SK-N-SH treated with all-trans-retinoic acid at 6 μM for 48 hours (cell line): ENCODE measurements around the gene SMTNL1.

ENCODE experiments used
- BACH2 ChIP-seq: fragments of 250-450 bp; sonication (Bioruptor Pico); IDR thresholded peaks from 2 replicates; pipeline ENCODE4 v1.9.0; 2021; ENCODE audit warnings: mild to moderate bottlenecking, borderline replicate concordance
- ISL1 ChIP-seq: fragments of 250-450 bp; sonication (Bioruptor Pico); IDR thresholded peaks from 2 replicates; pipeline ENCODE4 v2.1.2; 2022; ENCODE audit warnings: mild to moderate bottlenecking, moderate library complexity
- RARB ChIP-seq: fragments of 250-450 bp; sonication (Bioruptor Pico); IDR thresholded peaks from 2 replicates; pipeline ENCODE4 v1.8.0; 2021; ENCODE audit warnings: mild to moderate bottlenecking, moderate library complexity
- TCF4 ChIP-seq: fragments of 250-450 bp; sonication (Bioruptor Pico); IDR thresholded peaks from 2 replicates; pipeline ENCODE4 v1.8.0; 2021; ENCODE audit warnings: mild to moderate bottlenecking, moderate library complexity, borderline replicate concordance
- TOX ChIP-seq: fragments of 250-450 bp; sonication (Bioruptor Pico); IDR thresholded peaks from 2 replicates; pipeline ENCODE4 v1.8.0; 2021; ENCODE audit warnings: mild to moderate bottlenecking, moderate library complexity, borderline replicate concordance
- ZFP3 ChIP-seq: fragments of 250-450 bp; sonication (Bioruptor Pico); IDR thresholded peaks from 2 replicates; pipeline ENCODE4 v1.5.0; 2020; ENCODE audit warnings: mild to moderate bottlenecking, moderate library complexity
- TF ChIP-seq, protein P1 (sequence below): fragments of 250-450 bp; sonication (Bioruptor Pico); IDR thresholded peaks from 2 replicates; pipeline ENCODE4 v1.8.0; 2020; ENCODE audit warnings: mild to moderate bottlenecking, moderate library complexity, borderline replicate concordance
- TF ChIP-seq, protein P2 (sequence below): fragments of 250-450 bp; sonication (Bioruptor Pico); IDR thresholded peaks from 2 replicates; pipeline ENCODE4 v1.5.1; 2020; ENCODE audit warnings: low read depth, mild to moderate bottlenecking, moderate library complexity
- TF ChIP-seq, protein P3 (sequence below): fragments of 250-450 bp; sonication (Bioruptor Pico); IDR thresholded peaks from 2 replicates; pipeline ENCODE4 v1.5.1; 2021; ENCODE audit warnings: mild to moderate bottlenecking, moderate library complexity
- TF ChIP-seq, protein P4 (sequence below): fragments of 250-450 bp; sonication (Bioruptor Pico); IDR thresholded peaks from 2 replicates; pipeline ENCODE4 v1.8.0; 2021; ENCODE audit warnings: low read depth, mild to moderate bottlenecking, moderate library complexity, borderline replicate concordance

DNA sequence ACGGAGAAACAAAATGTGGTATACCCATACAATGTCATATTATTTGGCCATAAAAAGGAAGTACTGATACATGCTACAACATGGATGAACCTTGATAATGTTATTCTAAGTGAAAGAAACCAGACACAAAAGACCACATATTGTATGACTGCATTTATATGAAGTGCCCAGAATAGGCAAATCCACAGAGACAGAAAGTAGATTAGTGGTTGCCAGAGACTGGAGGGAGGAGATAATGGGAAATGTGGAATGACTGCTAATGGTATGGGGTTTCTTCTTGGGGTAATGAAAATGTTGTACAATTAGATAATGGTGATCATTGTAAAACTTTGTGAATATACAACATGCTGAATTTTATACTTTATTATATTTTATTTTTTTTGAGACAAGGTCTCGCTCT is 16.3 kb upstream of the SMTNL1 start:
- TF ChIP-seq TOX (CRISPR knock-in tag): no peak
- TF ChIP-seq ZFP3 (CRISPR knock-in tag): no peak
- TF ChIP-seq, protein P1, sequence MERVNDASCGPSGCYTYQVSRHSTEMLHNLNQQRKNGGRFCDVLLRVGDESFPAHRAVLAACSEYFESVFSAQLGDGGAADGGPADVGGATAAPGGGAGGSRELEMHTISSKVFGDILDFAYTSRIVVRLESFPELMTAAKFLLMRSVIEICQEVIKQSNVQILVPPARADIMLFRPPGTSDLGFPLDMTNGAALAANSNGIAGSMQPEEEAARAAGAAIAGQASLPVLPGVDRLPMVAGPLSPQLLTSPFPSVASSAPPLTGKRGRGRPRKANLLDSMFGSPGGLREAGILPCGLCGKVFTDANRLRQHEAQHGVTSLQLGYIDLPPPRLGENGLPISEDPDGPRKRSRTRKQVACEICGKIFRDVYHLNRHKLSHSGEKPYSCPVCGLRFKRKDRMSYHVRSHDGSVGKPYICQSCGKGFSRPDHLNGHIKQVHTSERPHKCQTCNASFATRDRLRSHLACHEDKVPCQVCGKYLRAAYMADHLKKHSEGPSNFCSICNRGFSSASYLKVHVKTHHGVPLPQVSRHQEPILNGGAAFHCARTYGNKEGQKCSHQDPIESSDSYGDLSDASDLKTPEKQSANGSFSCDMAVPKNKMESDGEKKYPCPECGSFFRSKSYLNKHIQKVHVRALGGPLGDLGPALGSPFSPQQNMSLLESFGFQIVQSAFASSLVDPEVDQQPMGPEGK (CRISPR knock-in tag): no peak
- TF ChIP-seq, protein P2, sequence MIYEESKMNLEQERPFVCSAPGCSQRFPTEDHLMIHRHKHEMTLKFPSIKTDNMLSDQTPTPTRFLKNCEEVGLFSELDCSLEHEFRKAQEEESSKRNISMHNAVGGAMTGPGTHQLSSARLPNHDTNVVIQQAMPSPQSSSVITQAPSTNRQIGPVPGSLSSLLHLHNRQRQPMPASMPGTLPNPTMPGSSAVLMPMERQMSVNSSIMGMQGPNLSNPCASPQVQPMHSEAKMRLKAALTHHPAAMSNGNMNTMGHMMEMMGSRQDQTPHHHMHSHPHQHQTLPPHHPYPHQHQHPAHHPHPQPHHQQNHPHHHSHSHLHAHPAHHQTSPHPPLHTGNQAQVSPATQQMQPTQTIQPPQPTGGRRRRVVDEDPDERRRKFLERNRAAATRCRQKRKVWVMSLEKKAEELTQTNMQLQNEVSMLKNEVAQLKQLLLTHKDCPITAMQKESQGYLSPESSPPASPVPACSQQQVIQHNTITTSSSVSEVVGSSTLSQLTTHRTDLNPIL: no peak
- TF ChIP-seq, protein P3, sequence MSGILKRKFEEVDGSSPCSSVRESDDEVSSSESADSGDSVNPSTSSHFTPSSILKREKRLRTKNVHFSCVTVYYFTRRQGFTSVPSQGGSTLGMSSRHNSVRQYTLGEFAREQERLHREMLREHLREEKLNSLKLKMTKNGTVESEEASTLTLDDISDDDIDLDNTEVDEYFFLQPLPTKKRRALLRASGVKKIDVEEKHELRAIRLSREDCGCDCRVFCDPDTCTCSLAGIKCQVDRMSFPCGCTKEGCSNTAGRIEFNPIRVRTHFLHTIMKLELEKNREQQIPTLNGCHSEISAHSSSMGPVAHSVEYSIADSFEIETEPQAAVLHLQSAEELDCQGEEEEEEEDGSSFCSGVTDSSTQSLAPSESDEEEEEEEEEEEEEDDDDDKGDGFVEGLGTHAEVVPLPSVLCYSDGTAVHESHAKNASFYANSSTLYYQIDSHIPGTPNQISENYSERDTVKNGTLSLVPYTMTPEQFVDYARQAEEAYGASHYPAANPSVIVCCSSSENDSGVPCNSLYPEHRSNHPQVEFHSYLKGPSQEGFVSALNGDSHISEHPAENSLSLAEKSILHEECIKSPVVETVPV (CRISPR knock-in tag): no peak
- TF ChIP-seq TCF4: no peak
- no peak for TF ChIP-seq BACH2 (CRISPR knock-in tag)
- no peak for TF ChIP-seq RARB (CRISPR knock-in tag)
- no peak for TF ChIP-seq ISL1 (CRISPR knock-in tag)
- TF ChIP-seq, protein P4, sequence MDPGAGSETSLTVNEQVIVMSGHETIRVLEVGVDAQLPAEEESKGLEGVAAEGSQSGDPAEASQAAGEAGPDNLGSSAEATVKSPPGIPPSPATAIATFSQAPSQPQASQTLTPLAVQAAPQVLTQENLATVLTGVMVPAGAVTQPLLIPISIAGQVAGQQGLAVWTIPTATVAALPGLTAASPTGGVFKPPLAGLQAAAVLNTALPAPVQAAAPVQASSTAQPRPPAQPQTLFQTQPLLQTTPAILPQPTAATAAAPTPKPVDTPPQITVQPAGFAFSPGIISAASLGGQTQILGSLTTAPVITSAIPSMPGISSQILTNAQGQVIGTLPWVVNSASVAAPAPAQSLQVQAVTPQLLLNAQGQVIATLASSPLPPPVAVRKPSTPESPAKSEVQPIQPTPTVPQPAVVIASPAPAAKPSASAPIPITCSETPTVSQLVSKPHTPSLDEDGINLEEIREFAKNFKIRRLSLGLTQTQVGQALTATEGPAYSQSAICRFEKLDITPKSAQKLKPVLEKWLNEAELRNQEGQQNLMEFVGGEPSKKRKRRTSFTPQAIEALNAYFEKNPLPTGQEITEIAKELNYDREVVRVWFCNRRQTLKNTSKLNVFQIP (CRISPR knock-in tag): no peak
